ENCODE results near the gene AGAP1. TPM values are rescaled to one million over a fixed set of nuclear protein-coding genes. Genes with fewer than 3 reads are reported as not detected.

The AGAP1 gene
- total and polyA plus RNA-seq, 4 donors: 2.0 to 8.5 (median 5.4) TPM

DNA sequence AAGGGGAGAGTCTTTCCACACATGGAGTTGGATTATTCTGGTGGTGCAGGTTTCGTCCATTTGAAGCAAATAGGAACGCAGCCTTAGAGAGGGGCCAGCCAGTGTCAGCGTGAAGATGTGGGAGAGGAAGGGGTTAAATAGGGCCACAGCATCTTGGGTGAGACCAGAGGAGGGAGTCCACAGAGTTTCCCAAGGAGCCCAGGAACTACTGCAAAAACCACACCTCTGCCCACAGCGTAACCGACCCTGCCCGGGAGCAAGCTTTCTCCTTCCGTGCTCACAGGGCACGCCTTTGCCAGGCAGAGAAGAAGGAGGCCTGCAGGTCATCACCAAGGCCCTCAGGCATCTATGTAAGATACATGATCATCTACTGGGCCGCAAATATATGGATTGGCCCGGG, 314.5 kb downstream of the AGAP1 start:
- H3K9me3 ChIP-seq (ENCODE audit: control insufficient read depth in 4 of 4, low read length in 3 of 4): no peaks in the 10 kb centered on the region
- no peak overlapping the region for H3K27ac ChIP-seq (ENCODE audit: low read depth in 1 of 2, low read length in 2 of 2)
- no peaks in the 10 kb centered on the region for H3K27me3 ChIP-seq (ENCODE audit: control insufficient read depth in 4 of 4, insufficient read depth in 4 of 4, low read length in 3 of 4)
- H3K4me1 ChIP-seq (ENCODE audit: control insufficient read depth in 4 of 4, insufficient read depth in 4 of 4, low read length in 3 of 4): no peaks in the 10 kb centered on the region
- DNase-seq (ENCODE audit: low spot score): no peak
- H3K9ac ChIP-seq (ENCODE audit: low read depth in 1 of 2, low read length in 2 of 2): no peak overlapping the region
- TF ChIP-seq SP1 (IDR thresholded peaks at IDR 0.05) (no peak), RXRA (IDR thresholded peaks at IDR 0.05) (no peak), NR2F2 (IDR thresholded peaks at IDR 0.05) (no peak), HNF4A (conservative IDR thresholded peaks at IDR 0.05) (no peak), YY1 (IDR thresholded peaks at IDR 0.05) (no peak), FOXA1 (IDR thresholded peaks at IDR 0.05) (no peak), TAF1 (conservative IDR thresholded peaks at IDR 0.05) (no peak), JUND (IDR thresholded peaks at IDR 0.05) (no peak), ATF3 (IDR thresholded peaks at IDR 0.05) (no peak), RAD21 (IDR thresholded peaks at IDR 0.05) (no peak), MAX (IDR thresholded peaks at IDR 0.05) (no peak), GABPA (IDR thresholded peaks at IDR 0.05 in 1 of 2, conservative IDR thresholded peaks at IDR 0.05 in 1 of 2) (no peak), REST (IDR thresholded peaks at IDR 0.05) (no peak), CTCF (IDR thresholded peaks at IDR 0.05; ENCODE audit: low read depth, low read length, missing input control) (no peak), FOXA2 (IDR thresholded peaks at IDR 0.05) (no peak), HNF4G (IDR thresholded peaks at IDR 0.05) (no peak)
- TF ChIP-seq, protein P1, sequence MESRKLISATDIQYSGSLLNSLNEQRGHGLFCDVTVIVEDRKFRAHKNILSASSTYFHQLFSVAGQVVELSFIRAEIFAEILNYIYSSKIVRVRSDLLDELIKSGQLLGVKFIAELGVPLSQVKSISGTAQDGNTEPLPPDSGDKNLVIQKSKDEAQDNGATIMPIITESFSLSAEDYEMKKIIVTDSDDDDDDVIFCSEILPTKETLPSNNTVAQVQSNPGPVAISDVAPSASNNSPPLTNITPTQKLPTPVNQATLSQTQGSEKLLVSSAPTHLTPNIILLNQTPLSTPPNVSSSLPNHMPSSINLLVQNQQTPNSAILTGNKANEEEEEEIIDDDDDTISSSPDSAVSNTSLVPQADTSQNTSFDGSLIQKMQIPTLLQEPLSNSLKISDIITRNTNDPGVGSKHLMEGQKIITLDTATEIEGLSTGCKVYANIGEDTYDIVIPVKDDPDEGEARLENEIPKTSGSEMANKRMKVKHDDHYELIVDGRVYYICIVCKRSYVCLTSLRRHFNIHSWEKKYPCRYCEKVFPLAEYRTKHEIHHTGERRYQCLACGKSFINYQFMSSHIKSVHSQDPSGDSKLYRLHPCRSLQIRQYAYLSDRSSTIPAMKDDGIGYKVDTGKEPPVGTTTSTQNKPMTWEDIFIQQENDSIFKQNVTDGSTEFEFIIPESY (IDR thresholded peaks at IDR 0.05): no peak
- peaks cover 0 to 36% (median 7%) of the 10 kb centered on the region in 4 donors for H3K36me3 ChIP-seq (ENCODE audit: control insufficient read depth in 4 of 4, insufficient read depth in 3 of 4, low read depth in 1 of 4, low read length in 3 of 4)
- WGBS: 97% methylated on average over 10 of the region's 10 CpGs
- no peak overlapping the region for H3K4me3 ChIP-seq (ENCODE audit: low read depth in 1 of 3, low read length in 3 of 3)

DNA sequence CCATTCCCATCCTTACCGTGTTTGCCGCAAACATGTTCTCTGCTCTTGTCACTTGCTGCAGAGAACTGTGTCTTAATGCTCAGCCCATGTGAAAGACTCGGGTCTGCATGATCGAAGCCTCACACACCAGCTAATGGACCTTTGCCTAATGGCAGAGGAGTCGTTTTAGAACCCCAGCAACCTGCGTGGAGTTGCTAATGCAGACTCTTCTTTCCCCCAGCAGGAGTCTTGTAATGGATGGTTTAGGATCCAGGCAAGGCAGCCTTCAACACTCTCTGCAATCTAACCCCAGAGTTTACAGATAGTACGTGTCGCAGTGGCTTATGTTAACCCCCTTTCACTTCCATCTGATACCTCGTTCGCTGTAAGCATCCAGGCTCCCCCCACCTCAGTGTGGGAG, 316.4 kb downstream of the AGAP1 start:
- Histone ChIP-seq H3K27me3 (ENCODE audit: control insufficient read depth in 4 of 4, insufficient read depth in 4 of 4, low read length in 3 of 4) (no peaks in the 10 kb centered on the region), H3K9me3 (ENCODE audit: control insufficient read depth in 4 of 4, low read length in 3 of 4) (no peaks in the 10 kb centered on the region), H3K4me1 (ENCODE audit: control insufficient read depth in 4 of 4, insufficient read depth in 4 of 4, low read length in 3 of 4) (no peaks in the 10 kb centered on the region), H3K36me3 (ENCODE audit: control insufficient read depth in 4 of 4, insufficient read depth in 3 of 4, low read depth in 1 of 4, low read length in 3 of 4) (peaks cover 0 to 36% (median 7%) of the 10 kb centered on the region in 4 donors), H3K27ac (ENCODE audit: low read depth in 1 of 2, low read length in 2 of 2) (no peak overlapping the region), H3K9ac (ENCODE audit: low read depth in 1 of 2, low read length in 2 of 2) (no peak overlapping the region), H3K4me3 (ENCODE audit: low read depth in 1 of 3, low read length in 3 of 3) (no peak overlapping the region)
- no peak for DNase-seq (ENCODE audit: low spot score)
- WGBS: 92% methylated on average over 10 of the region's 10 CpGs
- TF ChIP-seq HNF4A (conservative IDR thresholded peaks at IDR 0.05) (no peak), RAD21 (IDR thresholded peaks at IDR 0.05) (no peak), EGR1 (IDR thresholded peaks at IDR 0.05; ENCODE audit: low read depth in 2 of 2) (no peak), ATF3 (IDR thresholded peaks at IDR 0.05) (no peak), FOXA1 (IDR thresholded peaks at IDR 0.05) (no peak), REST (IDR thresholded peaks at IDR 0.05) (no peak), FOXA2 (IDR thresholded peaks at IDR 0.05) (no peak), NR2F2 (IDR thresholded peaks at IDR 0.05) (no peak), JUND (IDR thresholded peaks at IDR 0.05) (no peak), HNF4G (IDR thresholded peaks at IDR 0.05) (no peak), YY1 (IDR thresholded peaks at IDR 0.05) (no peak)
- TF ChIP-seq, protein P1 (IDR thresholded peaks at IDR 0.05): no peak

All from liver (tissue), 9 donors.